Naive thymus-derived CD4-positive, alpha-beta T cell (primary cell): ENCODE data around the gene ADAM30. TPM values are rescaled to one million over a fixed set of nuclear protein-coding genes. Genes with fewer than 3 reads are reported as not detected.

ENCODE experiments used
- ATAC-seq: fragments of 150-1000 bp; cut with Tn5 transposase; 2 replicates; pipeline ENCODE4 v1.10.0; 2021; ENCODE audit warnings: mild to moderate bottlenecking, moderate library complexity
- CTCF ChIA-PET: fragments of 350-600 bp; sonication (Branson Sonifier 250); formaldehyde crosslinking; loops from one replicate; lab custom pipeline; 2021; ENCODE audit warnings: antibody characterized with exemption; lab: Charles Lee
- POLR2A ChIA-PET: fragments of 350-600 bp; sonication (Branson Sonifier 250); formaldehyde crosslinking; loops from one replicate; lab custom pipeline; 2021; ENCODE audit warnings: antibody characterized with exemption, inconsistent platforms; lab: Charles Lee
- DNase-seq, 9 donors: peaks; one replicate each; pipeline versions ENCODE4 v3.0.0 to v3.0.0-alpha.2; 2020 to 2022; ENCODE audit warnings: mixed read lengths in 1 of 9
- H3K27ac ChIP-seq: one replicate; pipeline ENCODE4 v1.7.0; 2013; ENCODE audit warnings: mild to moderate bottlenecking, low read depth, low read length, moderate library complexity
- H3K27me3 ChIP-seq, 2 donors: one replicate each; pipeline ENCODE4 v1.7.0; 2013; ENCODE audit warnings: low read length in 2 of 2, mild to moderate bottlenecking in 2 of 2, moderate library complexity in 2 of 2; ENCODE audit not compliant: control insufficient read depth in 2 of 2, insufficient read depth in 2 of 2
- H3K36me3 ChIP-seq, 3 experiments: 1 replicate in 2 of 3; 2 replicates in 1 of 3; pipeline ENCODE4 v1.7.0; 2013; ENCODE audit warnings: low read length in 3 of 3, mild to moderate bottlenecking in 3 of 3, moderate library complexity in 1 of 3; ENCODE audit not compliant: insufficient read depth in 3 of 3, control insufficient read depth in 2 of 3
- H3K4me1 ChIP-seq, 2 donors: one replicate each; pipeline ENCODE4 v1.7.0; 2013; ENCODE audit warnings: low read length in 2 of 2, mild to moderate bottlenecking in 2 of 2, moderate library complexity in 1 of 2; ENCODE audit not compliant: control insufficient read depth in 2 of 2, insufficient read depth in 2 of 2
- H3K4me3 ChIP-seq: 2 replicates; pipeline ENCODE4 v1.7.0; 2013; ENCODE audit warnings: mild to moderate bottlenecking, low read length
- H3K9me3 ChIP-seq, 3 experiments: 1 replicate in 2 of 3; 2 replicates in 1 of 3; pipeline ENCODE4 v1.7.0; 2013; ENCODE audit warnings: low read length in 3 of 3; ENCODE audit not compliant: control insufficient read depth in 2 of 3
- H3K27ac Mint-ChIP-seq, 9 donors: one replicate each; pipeline ENCODE4 v1.8.0; 2020 to 2022; ENCODE audit warnings: mixed read lengths in 9 of 9, mild to moderate bottlenecking in 8 of 9, moderate library complexity in 5 of 9, inconsistent platforms in 2 of 9
- H3K27me3 Mint-ChIP-seq, 5 donors: one replicate each; pipeline ENCODE4 v1.8.0; 2021 to 2022; ENCODE audit warnings: mixed read lengths in 5 of 5, mild to moderate bottlenecking in 1 of 5
- H3K36me3 Mint-ChIP-seq, 5 donors: one replicate each; pipeline ENCODE4 v1.8.0; 2020 to 2022; ENCODE audit warnings: mixed read lengths in 5 of 5, mild to moderate bottlenecking in 3 of 5, inconsistent platforms in 1 of 5
- H3K4me1 Mint-ChIP-seq, 7 donors: one replicate each; pipeline ENCODE4 v1.8.0; 2020 to 2022; ENCODE audit warnings: mixed read lengths in 7 of 7, mild to moderate bottlenecking in 3 of 7, inconsistent platforms in 1 of 7
- H3K4me3 Mint-ChIP-seq, 10 donors: one replicate each; pipeline ENCODE4 v1.8.0; 2020 to 2022; ENCODE audit warnings: mild to moderate bottlenecking in 10 of 10, mixed read lengths in 10 of 10, moderate library complexity in 6 of 10, inconsistent platforms in 2 of 10
- H3K9me3 Mint-ChIP-seq, 11 donors: one replicate each; pipeline ENCODE4 v1.8.0; 2020 to 2022; ENCODE audit warnings: mixed read lengths in 11 of 11, mild to moderate bottlenecking in 4 of 11, inconsistent platforms in 1 of 11, moderate library complexity in 1 of 11
- intact Hi-C, 2 donors: fragments of 100-400 bp; cut with micrococcal nuclease; formaldehyde crosslinking; loops; one replicate each; pipeline ENCODE4 v1.15.1; 2023
- polyA plus RNA-seq, 2 donors: library from polyadenylated mRNA; unstranded; fragments of 300-500 nt; fragmentation: Illumina TruSeq; gene quantifications; one replicate each; pipeline ENCODE4 v1.2.3, GENCODE V29; 2021
- total RNA-seq, 6 experiments: library from RNA in 5 of 6; stranded (reverse) in 5 of 6; gene quantifications; 1 replicate in 5 of 6; 2 replicates in 1 of 6; pipeline ENCODE4 v1.2.3 and lab custom pipeline; 2021 to 2026

ADAM30 gene
- total and polyA plus RNA-seq, 7 experiments from 2014 or later, result 0.20 TPM; not detected in 6

DNA sequence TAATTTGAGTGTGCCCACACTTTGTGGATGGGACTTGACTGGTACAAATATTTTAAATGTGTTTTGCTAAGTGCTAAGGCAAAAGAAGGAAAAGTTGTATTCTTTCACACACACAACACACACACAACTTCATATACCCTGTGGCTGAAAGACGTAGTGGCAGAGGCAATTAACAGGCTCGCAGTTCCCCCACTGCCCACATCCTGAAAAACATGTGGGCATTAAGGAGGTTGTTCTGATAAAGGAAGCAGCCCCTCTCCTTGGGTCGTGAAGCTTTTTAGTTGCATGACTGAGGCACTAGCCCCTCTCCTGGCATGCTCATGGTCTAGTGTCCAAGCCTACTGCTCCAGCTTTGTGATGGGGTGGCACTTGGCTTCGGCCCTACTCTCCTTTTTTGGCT lies 14.3 kb upstream of the ADAM30 start:
- POLR2A ChIA-PET, result no interaction called here
- Mint-ChIP-seq H3K4me1 (peaks cover 0 to 6% (median 0%) of the 10 kb centered on the region in 7 donors), H3K36me3 (peaks cover 16 to 41% (median 38%) of the 10 kb centered on the region in 5 donors), H3K9me3 (peaks cover 0 to 6% (median 5%) of the 10 kb centered on the region in 11 donors), H3K27me3 (peaks cover 0 to 9% (median 3%) of the 10 kb centered on the region in 5 donors), H3K27ac (no peak overlapping the region), H3K4me3 (no peak overlapping the region)
- CTCF ChIA-PET, result no interaction called here
- intact Hi-C loops, result no loop called here
- ATAC-seq, result no peak
- H3K27ac ChIP-seq, result no peak overlapping the region
- H3K4me1 ChIP-seq, result no peaks in the 10 kb centered on the region
- H3K27me3 ChIP-seq, result no peaks in the 10 kb centered on the region
- H3K9me3 ChIP-seq, result no peaks in the 10 kb centered on the region
- H3K36me3 ChIP-seq, result peaks cover 6 to 10% (median 6%) of the 10 kb centered on the region in 3 experiments
- H3K4me3 ChIP-seq, result no peak overlapping the region
- no peak for DNase-seq

- H3K4me1 Mint-ChIP-seq, result peaks cover 0 to 6% (median 0%) of the 10 kb centered on the region in 7 donors
- no peak overlapping the region for H3K4me3 Mint-ChIP-seq
- no peak overlapping the region for H3K27ac ChIP-seq
- CTCF ChIA-PET, result no interaction called here
- ATAC-seq (no peak), DNase-seq (no peak)
- peaks cover under 1 to 4% (median 4%) of the 10 kb centered on the region in 3 experiments for H3K36me3 ChIP-seq
- peaks cover 0 to 12% (median 8%) of the 10 kb centered on the region in 11 donors for H3K9me3 Mint-ChIP-seq
- no peaks in the 10 kb centered on the region for H3K4me1 ChIP-seq
- H3K27me3 ChIP-seq, result no peaks in the 10 kb centered on the region
- no peak overlapping the region for H3K27ac Mint-ChIP-seq
- peaks cover 11 to 37% (median 32%) of the 10 kb centered on the region in 5 donors for H3K36me3 Mint-ChIP-seq
- POLR2A ChIA-PET, result no interaction called here
- no peaks in the 10 kb centered on the region for H3K9me3 ChIP-seq
- intact Hi-C loops, result no loop called here
- peaks cover 3 to 15% (median 7%) of the 10 kb centered on the region in 5 donors for H3K27me3 Mint-ChIP-seq
- H3K4me3 ChIP-seq, result no peak overlapping the region
These were observed 13.7 kb upstream of the ADAM30 start for GRCh38 chr1:119909890-119910596.

GRCh38 chr1:119908661-119909060 lies 12.3 kb upstream of the ADAM30 start:
- Histone ChIP-seq H3K27ac (no peak overlapping the region), H3K27me3 (no peaks in the 10 kb centered on the region), H3K4me3 (no peak overlapping the region), H3K36me3 (no peaks in the 10 kb centered on the region), H3K4me1 (no peaks in the 10 kb centered on the region), H3K9me3 (no peaks in the 10 kb centered on the region)
- ATAC-seq, result no peak
- Mint-ChIP-seq H3K27ac (no peak overlapping the region), H3K4me1 (peaks cover 0 to 6% (median 0%) of the 10 kb centered on the region in 7 donors), H3K9me3 (peaks cover 0 to 25% (median 13%) of the 10 kb centered on the region in 11 donors), H3K27me3 (peaks cover 7 to 29% (median 9%) of the 10 kb centered on the region in 5 donors), H3K4me3 (no peak overlapping the region), H3K36me3 (peaks cover 5 to 25% (median 22%) of the 10 kb centered on the region in 5 donors)
- no peak for DNase-seq
- ChIA-PET POLR2A (no interaction called here), CTCF (no interaction called here)
- intact Hi-C loops, result no loop called here

DNA sequence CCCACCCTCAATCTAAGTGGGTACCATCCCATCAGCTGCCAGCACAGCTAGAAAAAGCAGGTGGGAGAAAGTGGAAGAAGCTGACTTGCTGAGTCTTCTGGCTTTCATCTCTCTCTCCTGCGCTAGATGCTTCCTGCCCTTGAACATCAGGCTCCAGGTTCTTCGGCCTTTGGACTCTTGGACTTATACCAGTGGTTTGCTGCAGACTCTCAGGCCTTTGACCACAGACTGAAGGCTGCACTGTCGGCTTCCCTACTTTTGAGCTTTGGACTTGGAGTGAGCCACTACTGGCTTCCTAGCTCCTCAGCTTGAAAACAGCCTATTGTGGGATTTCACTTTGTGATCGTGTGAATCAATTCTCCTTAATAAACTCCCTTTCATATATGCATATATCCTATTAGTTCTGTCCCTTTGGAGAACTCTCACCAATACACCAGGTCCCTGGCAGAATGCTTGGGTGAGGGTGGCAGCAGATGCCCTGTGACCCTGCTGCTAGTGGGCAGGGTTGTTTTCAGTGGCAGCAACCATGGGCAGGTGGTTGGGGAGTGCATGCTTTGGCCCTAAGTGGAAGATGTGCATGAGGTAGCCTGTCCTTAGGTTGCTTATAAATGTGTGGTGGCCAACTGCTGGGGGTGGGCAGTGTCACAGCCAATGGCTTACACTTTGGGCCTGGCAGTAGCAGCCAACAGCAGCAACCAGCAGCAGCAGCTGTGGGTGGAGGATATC lies 10.8 kb upstream of the ADAM30 start:
- intact Hi-C loops, result no loop called here
- ATAC-seq (peak; percentile 32), DNase-seq (no peak)
- H3K4me3 ChIP-seq, result no peak overlapping the region
- no peaks in the 10 kb centered on the region for H3K9me3 ChIP-seq
- Mint-ChIP-seq H3K9me3 (peaks cover 0 to 28% (median 13%) of the 10 kb centered on the region in 11 donors), H3K27ac (no peak overlapping the region), H3K4me3 (no peak overlapping the region), H3K4me1 (peaks cover 0 to 6% (median 0%) of the 10 kb centered on the region in 7 donors), H3K27me3 (peaks cover 7 to 40% (median 11%) of the 10 kb centered on the region in 5 donors), H3K36me3 (peaks cover 5 to 14% (median 12%) of the 10 kb centered on the region in 5 donors)
- ChIA-PET CTCF (interaction anchor here (0.6 kb wide), 1 partner anchor 10 kb away, joined by 3 read pairs; no protein-coding TSS in a partner anchor), POLR2A (no interaction called here)
- H3K4me1 ChIP-seq, result no peaks in the 10 kb centered on the region
- H3K36me3 ChIP-seq, result no peaks in the 10 kb centered on the region
- H3K27ac ChIP-seq, result no peak overlapping the region
- H3K27me3 ChIP-seq, result no peaks in the 10 kb centered on the region

DNA sequence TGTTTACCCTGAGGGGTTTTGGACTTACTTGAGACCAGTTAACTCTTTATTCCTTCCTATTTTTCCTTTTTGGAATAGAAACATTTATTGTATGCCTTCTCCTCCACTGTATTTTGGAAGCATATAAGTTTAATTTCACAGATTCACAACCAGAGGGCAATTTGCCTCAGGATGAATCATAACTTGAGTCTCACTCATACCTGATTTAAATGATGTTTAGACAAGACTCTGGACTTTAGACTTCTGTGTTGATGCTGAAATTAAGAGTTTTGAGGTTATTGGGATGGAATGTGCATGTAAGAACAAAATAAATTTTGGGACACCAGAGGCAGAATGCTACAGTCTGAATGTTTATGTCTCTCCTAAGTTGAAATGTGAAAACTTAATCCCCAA lies 7.1 kb upstream of the ADAM30 start:
- no peak for ATAC-seq
- Mint-ChIP-seq H3K27ac (no peak overlapping the region), H3K36me3 (peaks cover 5 to 14% (median 12%) of the 10 kb centered on the region in 5 donors), H3K9me3 (peaks cover 0 to 28% (median 13%) of the 10 kb centered on the region in 11 donors), H3K27me3 (peaks cover 7 to 53% (median 11%) of the 10 kb centered on the region in 5 donors), H3K4me3 (no peak overlapping the region), H3K4me1 (no peaks in the 10 kb centered on the region)
- ChIA-PET CTCF (no interaction called here), POLR2A (no interaction called here)
- Histone ChIP-seq H3K27me3 (no peaks in the 10 kb centered on the region), H3K4me3 (no peak overlapping the region), H3K36me3 (no peaks in the 10 kb centered on the region), H3K9me3 (no peaks in the 10 kb centered on the region), H3K4me1 (no peaks in the 10 kb centered on the region), H3K27ac (no peak overlapping the region)
- intact Hi-C loops, result no loop called here
- no peak for DNase-seq

DNA sequence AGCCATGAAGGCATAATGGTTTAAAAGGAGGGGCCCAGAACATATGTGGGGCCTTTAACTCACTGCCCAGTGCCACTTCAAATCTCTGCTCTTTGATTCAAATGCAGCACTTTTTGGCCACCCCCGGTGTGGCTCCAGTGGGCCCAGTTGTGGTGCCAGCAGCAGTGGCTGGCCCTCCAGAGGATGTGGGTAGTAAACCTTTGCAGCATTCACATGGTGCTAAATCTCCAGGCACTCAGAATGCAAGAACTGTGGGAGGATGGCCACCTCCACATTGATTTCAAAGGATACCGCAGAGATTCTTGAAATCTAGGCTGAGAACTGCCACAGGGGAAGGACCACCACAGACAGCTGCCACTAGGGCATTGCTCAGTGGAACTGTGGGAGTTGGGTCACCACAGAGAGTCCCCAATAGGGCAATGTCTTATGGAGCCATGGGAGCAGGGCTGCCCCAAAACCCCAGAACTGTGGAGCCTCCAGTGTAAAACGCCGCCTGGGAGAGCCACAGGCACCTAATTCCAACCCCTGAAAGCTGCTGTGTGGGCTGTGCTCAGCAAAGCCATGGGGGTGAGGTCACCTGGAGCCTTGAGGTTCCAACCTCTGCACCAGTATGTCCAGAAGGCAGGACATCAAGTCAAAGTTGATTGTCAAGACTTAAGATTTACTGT lies 6.6 kb upstream of the ADAM30 start:
- DNase-seq, result no peak
- ChIA-PET CTCF (no interaction called here), POLR2A (no interaction called here)
- no peaks in the 10 kb centered on the region for H3K4me1 ChIP-seq
- H3K4me3 ChIP-seq, result no peak overlapping the region
- H3K27ac Mint-ChIP-seq, result no peak overlapping the region
- no peak for ATAC-seq
- H3K9me3 Mint-ChIP-seq, result peaks cover 0 to 28% (median 13%) of the 10 kb centered on the region in 11 donors
- no peak overlapping the region for H3K4me3 Mint-ChIP-seq
- H3K36me3 ChIP-seq, result no peaks in the 10 kb centered on the region
- H3K4me1 Mint-ChIP-seq, result no peaks in the 10 kb centered on the region
- H3K36me3 Mint-ChIP-seq, result peaks cover 5 to 14% (median 12%) of the 10 kb centered on the region in 5 donors
- H3K27ac ChIP-seq, result no peak overlapping the region
- peaks cover 7 to 53% (median 11%) of the 10 kb centered on the region in 5 donors for H3K27me3 Mint-ChIP-seq
- intact Hi-C loops, result no loop called here
- H3K27me3 ChIP-seq, result no peaks in the 10 kb centered on the region
- H3K9me3 ChIP-seq, result no peaks in the 10 kb centered on the region
